ENCODE measurements around the gene FLT3LG.
"Not testable (repeated sequence)": the region's sequence is repeated elsewhere in the genome, so short reads cannot be mapped to it uniquely, and the experiment has no call there.

DNA sequence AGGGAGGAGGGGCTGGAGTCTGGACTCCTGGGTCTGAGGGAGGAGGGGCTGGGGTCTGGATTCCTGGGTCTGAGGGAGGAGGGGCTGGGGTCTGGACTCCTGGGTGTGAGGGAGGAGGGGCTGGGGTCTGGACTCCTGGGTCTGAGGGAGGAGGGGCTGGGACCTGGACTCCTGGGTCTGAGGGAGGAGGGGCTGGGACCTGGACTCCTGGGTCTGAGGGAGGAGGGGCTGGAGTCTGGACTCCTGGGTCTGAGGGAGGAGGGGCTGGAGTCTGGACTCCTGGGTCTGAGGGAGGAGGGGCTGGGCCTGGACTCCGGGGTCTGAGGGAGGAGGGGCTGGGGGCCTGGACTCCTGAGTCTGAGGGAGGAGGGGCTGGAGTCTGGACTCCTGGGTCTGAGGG lies 12.9 kb upstream of the FLT3LG start:
- TF ChIP-seq, protein P1, sequence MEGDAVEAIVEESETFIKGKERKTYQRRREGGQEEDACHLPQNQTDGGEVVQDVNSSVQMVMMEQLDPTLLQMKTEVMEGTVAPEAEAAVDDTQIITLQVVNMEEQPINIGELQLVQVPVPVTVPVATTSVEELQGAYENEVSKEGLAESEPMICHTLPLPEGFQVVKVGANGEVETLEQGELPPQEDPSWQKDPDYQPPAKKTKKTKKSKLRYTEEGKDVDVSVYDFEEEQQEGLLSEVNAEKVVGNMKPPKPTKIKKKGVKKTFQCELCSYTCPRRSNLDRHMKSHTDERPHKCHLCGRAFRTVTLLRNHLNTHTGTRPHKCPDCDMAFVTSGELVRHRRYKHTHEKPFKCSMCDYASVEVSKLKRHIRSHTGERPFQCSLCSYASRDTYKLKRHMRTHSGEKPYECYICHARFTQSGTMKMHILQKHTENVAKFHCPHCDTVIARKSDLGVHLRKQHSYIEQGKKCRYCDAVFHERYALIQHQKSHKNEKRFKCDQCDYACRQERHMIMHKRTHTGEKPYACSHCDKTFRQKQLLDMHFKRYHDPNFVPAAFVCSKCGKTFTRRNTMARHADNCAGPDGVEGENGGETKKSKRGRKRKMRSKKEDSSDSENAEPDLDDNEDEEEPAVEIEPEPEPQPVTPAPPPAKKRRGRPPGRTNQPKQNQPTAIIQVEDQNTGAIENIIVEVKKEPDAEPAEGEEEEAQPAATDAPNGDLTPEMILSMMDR (conservative IDR thresholded peaks at IDR 0.05; ENCODE audit: low read length): not testable (repeated sequence)
- not testable (repeated sequence) for TF ChIP-seq EZH2phosphoT487 (IDR thresholded peaks at IDR 0.05; ENCODE audit: borderline replicate concordance, low read depth, low read length)

Measured in OCI-LY7 (cell line).